ENCODE results near the gene PAMR1. TPM values are rescaled to one million over a fixed set of nuclear protein-coding genes. Genes with fewer than 3 reads are reported as not detected.

Gene PAMR1, protein sequence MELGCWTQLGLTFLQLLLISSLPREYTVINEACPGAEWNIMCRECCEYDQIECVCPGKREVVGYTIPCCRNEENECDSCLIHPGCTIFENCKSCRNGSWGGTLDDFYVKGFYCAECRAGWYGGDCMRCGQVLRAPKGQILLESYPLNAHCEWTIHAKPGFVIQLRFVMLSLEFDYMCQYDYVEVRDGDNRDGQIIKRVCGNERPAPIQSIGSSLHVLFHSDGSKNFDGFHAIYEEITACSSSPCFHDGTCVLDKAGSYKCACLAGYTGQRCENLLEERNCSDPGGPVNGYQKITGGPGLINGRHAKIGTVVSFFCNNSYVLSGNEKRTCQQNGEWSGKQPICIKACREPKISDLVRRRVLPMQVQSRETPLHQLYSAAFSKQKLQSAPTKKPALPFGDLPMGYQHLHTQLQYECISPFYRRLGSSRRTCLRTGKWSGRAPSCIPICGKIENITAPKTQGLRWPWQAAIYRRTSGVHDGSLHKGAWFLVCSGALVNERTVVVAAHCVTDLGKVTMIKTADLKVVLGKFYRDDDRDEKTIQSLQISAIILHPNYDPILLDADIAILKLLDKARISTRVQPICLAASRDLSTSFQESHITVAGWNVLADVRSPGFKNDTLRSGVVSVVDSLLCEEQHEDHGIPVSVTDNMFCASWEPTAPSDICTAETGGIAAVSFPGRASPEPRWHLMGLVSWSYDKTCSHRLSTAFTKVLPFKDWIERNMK
- total RNA-seq: 14.5 TPM
- long read RNA-seq, transcript PAMR1-209 (12 exons, 2,785 nt): minor isoform, 6 of 32 reads
- long read RNA-seq, transcript PAMR1-207 (11 exons, 3,142 nt): major isoform, 22 of 32 reads
- long read RNA-seq, partial matches to known transcripts: 2 of 32 reads
- long read RNA-seq, other reads (novel, unspliced or antisense): 2 of 32 reads

GRCh38 chr11:35525501-35526175 is at the start of gene PAMR1:
Gene PAMR1, minus strand, starts transcription at chr11:35525616. Its CDS starts 31 bp downstream, at chr11:35525585.
- ATAC-seq (ENCODE audit: poor library complexity) (peak; percentile 91), DNase-seq (peak; percentile 73)
- intact Hi-C loops (cut with DNase I): no loop called here

- ATAC-seq (ENCODE audit: poor library complexity) (no peak), DNase-seq (no peak)
- intact Hi-C loops (cut with DNase I): no loop called here
Measured at GRCh38 chr11:35571696-35572095, 46.3 kb upstream of the PAMR1 start.

DNA sequence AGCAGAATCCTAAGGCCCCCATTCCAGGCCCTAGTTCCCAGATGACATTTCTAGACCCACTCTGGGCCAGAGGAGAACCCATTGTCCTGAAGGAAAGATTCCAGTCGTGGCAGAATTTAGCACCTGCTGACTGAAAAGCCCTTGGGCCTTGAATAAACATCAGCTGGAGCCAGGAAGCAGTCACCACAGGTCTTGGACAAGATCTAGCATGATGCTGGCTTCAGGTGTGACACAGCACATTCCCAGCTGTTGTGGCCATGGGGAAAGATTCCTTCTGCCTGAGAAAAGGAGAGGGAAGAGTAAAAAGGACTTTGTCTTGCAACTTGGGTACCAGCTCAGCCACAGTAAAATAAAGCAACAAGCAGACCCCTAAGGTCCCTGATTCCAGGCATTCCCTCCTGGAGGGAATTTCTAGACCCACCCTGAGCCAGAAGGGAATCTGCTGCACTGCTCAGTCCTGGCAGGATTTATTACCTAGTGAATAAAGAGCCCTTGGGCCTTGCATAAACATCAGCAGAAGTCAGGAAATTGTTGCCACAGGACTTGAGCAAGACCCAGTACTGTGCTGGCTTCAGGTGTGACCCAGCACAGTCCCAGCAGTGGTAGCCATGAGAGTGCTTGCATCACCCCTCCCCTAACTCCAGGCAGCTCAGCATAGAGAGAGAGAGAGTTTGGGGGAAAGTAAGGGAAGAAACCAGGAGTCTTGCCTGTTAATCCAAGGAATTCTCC is 42.5 kb upstream of the PAMR1 start:
- ATAC-seq (ENCODE audit: poor library complexity) (no peak), DNase-seq (no peak)
- intact Hi-C loops (cut with DNase I): no loop called here

- DNase-seq: no peak
Measured at GRCh38 chr11:35566885-35567284, 41.5 kb upstream of the PAMR1 start.

DNA sequence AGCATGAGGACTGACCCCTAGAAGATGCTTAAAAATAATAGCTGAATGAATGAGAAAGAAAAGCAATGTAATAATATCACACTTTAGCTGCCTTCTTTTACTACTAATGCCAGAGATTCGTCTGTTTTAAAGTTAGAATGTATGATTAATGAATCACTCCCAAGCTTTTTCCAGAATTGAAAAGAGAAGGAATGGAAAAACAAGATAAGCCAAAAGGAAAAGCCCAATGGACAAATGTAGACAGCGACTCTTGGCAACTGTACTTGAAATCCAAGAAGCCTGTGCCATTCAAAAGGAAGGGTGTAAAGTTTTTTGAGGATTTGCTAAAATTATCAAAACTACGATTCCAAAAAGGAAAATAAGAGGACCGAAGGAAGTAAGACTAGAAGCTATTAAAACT is 40.8 kb upstream of the PAMR1 start:
- intact Hi-C loops (cut with DNase I): no loop called here
- DNase-seq: no peak
- no peak for ATAC-seq (ENCODE audit: poor library complexity)

More at GRCh38 chr11:35566885-35567284, 41.5 kb upstream of the PAMR1 start:
- intact Hi-C loops (cut with DNase I): no loop called here
- no peak for ATAC-seq (ENCODE audit: poor library complexity)

DNA sequence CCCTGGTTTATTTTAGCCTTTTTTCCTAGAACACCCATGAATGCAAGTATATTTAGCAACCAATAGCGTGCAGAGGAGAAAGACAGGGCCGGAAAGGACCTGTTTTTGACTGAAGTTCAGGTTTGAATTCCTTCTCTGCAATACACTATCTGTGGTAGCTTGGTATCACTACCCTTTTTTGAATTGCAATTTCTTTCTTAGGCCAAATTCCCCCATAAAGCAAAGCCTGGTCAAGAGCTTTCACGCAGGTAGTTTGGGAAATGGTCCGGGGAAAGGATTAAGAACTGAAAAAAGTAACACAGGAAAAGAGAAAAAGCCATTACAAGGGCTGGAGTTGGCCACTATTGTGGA is 38.8 kb upstream of the PAMR1 start:
- intact Hi-C loops (cut with DNase I): no loop called here

DNA sequence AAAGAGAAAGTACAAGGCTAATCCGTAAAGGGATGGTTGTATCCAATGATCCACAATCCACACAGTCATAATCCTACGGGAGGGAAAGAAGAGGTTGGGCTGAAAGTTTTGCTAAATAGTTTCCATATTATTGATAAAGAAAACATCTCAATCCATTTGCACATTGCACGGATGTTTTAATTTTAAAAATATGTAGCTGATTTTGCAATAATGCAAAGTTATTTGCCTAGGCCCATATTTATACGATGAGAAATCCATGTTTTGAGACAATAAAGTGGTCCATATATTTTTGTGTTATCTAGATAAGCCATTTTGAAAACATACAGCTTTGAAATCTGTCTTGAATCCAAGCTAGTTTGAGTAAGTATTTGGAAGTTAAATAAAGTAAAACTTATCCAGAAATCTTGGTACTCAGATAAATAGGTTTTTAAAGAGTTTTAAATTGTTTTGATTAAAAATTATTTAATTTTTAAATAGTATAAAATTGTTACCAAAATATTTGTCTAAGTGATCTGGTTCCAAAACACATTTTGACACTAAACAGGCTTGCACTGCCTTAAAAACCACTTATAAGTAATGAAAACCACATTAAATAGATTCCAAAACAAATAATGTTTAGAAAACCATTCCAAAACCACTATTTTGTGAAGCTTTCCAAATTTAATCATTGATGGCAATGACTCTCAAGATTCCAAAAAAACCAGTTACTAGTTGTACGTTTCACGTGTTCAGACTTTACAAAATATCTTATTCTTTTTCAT is 38.2 kb upstream of the PAMR1 start:
- DNase-seq (no peak), ATAC-seq (ENCODE audit: poor library complexity) (no peak)
- intact Hi-C loops (cut with DNase I): no loop called here

More for the DNA sequence above, 38.8 kb upstream of the PAMR1 start:
- ATAC-seq (ENCODE audit: poor library complexity) (no peak), DNase-seq (no peak)

DNA sequence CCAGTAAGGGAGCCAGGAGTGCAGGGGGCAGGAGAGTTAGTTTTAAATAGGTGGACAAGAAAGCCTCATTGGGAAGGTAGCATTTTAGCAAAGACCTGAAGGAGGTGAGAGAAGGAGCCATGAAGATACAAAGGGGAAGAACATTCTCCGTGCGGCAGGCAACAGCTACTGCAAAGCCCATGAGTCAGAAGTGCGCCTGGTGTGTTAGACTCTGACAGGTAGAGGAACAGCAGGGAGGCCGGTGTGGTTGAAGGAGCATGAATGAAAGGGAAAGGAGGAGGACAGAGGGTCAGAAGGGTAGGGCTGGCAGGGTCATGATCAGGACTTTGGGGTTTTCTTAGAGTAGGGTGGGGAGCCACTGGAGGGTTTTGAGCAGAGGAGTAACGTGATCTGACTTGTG is 34.5 kb upstream of the PAMR1 start:
- no peak for DNase-seq
- intact Hi-C loops (cut with DNase I): no loop called here
- ATAC-seq (ENCODE audit: poor library complexity): no peak

DNA sequence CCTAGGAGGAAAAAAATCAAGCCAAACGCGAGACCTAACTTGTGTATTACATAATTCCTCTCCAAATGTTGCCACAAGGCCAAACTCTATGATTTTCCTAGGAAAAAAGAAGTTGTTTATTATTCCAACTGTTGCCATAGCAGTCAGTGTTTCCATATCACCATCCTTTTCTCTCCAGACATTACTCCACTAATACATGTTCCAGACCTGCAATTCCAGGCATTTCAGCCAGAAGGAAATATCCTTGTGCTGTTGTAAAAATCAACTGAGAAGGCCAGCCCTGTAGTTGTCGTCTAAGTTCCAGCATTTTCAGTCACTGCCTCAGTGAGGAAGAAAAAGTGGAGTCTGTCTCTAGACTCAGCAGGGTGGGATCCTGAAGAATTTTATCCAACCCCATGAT is 33.1 kb upstream of the PAMR1 start:
- intact Hi-C loops (cut with DNase I): no loop called here
- ATAC-seq (ENCODE audit: poor library complexity) (peak; percentile 85), DNase-seq (no peak)

DNA sequence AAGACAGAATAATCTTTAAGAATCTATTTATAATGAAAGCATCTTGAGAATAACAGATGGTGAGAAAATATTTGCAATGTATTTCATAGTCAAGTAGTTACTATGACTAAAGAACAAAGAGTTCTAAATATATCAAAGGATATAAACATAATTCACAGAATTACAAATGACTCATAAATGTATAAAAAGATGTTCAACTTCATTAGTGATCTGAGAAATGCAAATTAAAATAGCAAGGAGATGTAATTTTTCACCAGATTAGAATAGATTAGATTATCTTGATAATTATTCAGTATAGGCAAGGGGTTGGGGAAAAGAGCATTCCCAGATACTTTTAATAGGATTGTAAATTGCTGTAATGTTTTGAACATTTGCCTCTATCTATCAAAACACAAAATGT is 30.1 kb upstream of the PAMR1 start:
- intact Hi-C loops (cut with DNase I): no loop called here
- DNase-seq: no peak
- ATAC-seq (ENCODE audit: poor library complexity): no peak

DNA sequence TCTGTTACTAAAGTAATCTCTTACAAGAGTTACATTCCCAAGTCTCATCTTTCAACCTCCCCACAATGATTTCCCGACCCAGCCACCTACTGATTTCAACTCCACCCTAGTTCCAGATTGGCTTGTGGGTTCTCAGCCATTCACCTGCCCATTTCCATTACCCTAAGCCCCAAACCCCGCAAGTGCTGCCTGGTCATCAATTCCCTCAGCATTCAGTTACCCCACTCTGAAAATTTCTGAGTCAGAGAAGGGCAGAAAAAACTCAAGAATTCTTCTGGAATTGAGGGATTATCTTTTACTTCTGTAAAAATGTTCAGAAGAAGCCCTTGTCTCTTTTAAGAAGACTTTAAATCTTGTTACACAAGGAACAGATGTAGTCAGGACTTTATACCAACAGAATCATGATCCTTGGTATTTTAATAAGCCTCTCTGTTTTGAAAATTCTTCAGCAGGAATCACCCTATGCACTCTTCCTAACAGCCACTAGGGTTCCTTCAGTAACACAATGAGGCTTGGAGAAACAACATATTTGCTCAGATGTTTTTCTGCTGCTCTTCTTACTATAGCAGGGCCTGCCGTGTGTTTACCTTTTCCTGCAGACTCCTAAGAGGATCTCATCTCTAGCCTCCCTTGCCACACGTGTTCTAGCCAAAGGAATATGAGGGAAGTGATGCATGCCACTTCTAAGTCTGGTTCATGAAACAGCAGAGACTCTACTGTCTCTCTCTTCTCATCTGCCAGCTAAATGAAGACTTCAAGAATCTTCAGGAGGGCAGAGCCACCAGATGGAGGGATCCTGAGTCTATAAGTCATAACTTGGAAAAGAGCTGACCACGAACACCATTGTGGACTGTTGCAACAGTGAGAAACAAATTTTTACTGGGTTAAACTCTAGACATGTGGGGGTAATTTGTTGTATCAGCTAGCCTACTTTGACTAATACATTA is 29.3 kb upstream of the PAMR1 start:
- no peak for DNase-seq
- ATAC-seq (ENCODE audit: poor library complexity): no peak
- intact Hi-C loops (cut with DNase I): no loop called here

DNA sequence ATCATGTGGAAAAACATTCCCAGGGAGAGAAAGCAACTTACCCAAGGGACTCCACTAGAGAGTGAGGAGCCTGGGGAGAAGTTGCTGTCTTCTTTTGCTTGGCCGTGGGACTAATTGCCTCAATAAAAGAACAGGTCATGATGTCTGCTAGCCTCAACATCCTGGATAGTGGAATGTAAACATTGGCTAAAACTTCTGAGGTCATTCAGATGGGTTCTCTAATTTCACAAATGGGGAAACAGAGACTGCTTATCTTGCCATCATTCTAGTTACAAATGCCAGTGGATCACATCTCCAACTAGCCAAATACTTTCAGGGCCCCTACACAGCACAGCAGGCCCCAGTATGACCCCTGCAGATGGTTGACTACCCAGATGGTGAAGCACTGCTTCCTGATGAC is 28.4 kb upstream of the PAMR1 start:
- ATAC-seq (ENCODE audit: poor library complexity) (no peak), DNase-seq (no peak)
- intact Hi-C loops (cut with DNase I): no loop called here

- ATAC-seq (ENCODE audit: poor library complexity) (no peak), DNase-seq (no peak)
- intact Hi-C loops (cut with DNase I): no loop called here
Measured at GRCh38 chr11:35553021-35553420, 27.6 kb upstream of the PAMR1 start.

GRCh38 chr11:35552616-35553015 is 27.2 kb upstream of the PAMR1 start:
- no peak for DNase-seq
- no peak for ATAC-seq (ENCODE audit: poor library complexity)
- intact Hi-C loops (cut with DNase I): no loop called here

- no peak for ATAC-seq (ENCODE audit: poor library complexity)
- intact Hi-C loops (cut with DNase I): no loop called here
- no peak for DNase-seq
Measured at GRCh38 chr11:35550374-35551036, 25.1 kb upstream of the PAMR1 start.

DNA sequence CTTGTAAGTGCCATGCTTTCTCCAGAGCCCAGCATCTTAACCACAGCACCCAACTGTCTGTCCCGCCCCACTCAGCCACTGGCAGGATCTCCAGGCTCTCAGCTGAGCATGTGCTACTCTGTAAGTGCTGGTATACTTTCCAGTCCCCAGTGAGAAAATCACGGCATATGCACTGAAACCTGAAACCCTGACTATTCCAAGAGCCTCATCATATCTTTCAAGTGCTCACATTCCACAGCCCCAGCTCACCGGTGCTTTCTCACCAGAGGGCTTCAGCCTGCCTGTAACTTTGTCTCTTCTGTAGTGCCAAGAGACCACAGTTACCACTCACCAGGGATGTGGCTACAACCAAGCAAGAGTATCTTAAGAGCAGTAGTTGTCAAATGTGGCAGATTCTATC is 24.4 kb upstream of the PAMR1 start:
- DNase-seq (no peak), ATAC-seq (ENCODE audit: poor library complexity) (no peak)
- intact Hi-C loops (cut with DNase I): no loop called here

All from Right ventricle myocardium superior (tissue), 1 donor.